COR-L47 (cell line): ENCODE results near the gene SUSD1.
A peak's percentile ranks its signal among the peaks of the same experiment; 100 is the strongest.
"Not testable (repeated sequence)": the region's sequence is repeated elsewhere in the genome, so short reads cannot be mapped to it uniquely, and the experiment has no call there.

ENCODE experiments used
- DNase-seq: peaks from one replicate; lab custom pipeline; 2025; lab: John Stamatoyannopoulos, UW

Gene SUSD1

GRCh38 chr9:112173489-112174221 is 1.4 kb downstream of the SUSD1 start:
- no peak for DNase-seq

GRCh38 chr9:112170968-112171367 is 4.1 kb downstream of the SUSD1 start:
- DNase-seq, result no peak

DNA sequence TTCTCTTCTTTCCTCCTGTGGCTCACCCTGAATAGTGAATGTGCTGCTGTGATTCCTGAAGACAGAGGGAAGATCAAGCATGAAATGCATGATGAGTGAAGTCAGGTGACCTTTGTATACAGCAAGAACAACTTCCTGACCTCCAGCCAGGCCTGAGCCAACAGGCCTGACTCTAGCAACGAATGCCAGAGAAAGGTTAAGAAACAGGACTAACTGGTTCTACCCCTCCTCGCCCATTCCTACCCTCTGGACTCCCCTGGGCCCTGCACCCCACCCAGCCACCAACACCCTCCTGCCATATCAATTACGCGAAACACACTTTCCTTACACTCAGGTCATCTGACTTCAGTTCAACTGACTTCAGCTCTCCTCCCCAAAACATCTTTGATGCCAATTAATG is 4.9 kb downstream of the SUSD1 start:
- no peak for DNase-seq

GRCh38 chr9:112169368-112169767 is 5.7 kb downstream of the SUSD1 start:
- no peak for DNase-seq

DNA sequence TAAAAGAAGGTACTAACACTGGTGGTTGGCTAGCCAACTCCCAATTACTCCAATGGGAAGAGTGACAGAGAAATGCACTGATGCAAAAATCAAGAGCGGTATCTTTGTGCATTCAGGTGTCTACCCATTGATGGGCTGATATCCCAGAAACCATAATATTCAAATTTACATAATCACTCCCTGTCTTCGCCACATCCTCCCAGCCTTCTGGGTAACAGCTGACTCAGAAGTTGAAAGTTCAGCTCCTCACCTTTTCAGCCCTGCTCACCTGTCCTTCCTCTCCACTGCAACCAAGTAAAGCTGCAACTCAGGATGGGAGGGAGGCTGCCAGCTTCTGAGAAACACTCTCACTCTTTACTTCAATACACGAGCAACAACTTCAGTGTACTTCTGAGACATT is 6.9 kb downstream of the SUSD1 start:
- DNase-seq, result no peak

- peak; percentile 9 for DNase-seq
These were observed 8.6 kb downstream of the SUSD1 start for GRCh38 chr9:112166176-112167140.

DNA sequence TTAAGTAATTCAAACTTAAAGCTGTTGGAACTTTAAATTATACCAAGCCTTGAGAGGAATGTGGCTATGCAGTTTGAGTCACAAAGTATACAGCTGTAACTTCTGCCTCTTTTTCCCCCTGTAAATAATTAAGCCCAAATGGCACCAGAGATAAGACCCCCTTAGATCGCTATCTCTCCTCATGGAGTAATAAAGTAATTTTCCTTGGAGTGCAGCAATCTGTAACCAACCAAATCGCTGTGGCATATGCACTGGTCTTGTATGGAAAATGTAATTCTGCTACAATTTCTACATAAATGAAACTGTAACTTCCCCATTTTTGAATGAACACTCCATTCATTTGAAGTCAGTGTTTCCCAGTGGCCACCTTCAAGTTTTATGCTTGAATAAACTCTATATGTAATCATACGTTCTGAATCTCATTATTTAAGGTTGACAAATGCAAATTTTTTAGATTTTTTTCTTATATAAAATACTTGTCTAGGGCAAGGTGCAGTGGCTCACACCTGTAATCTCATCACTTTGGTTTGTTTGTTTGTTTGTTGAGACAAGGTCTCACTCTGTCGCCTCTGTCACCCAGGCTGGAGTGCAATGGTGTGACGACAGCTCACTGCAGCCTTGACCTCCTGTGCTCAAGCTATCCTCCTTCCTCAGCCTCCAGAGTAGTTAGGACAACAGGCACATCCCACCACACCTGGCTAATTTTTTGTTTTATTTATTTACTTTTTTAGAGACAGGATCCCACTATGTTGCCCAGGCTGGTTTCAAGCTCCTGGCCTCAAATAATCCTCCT is 12.3 kb downstream of the SUSD1 start:
- DNase-seq, result no peak

GRCh38 chr9:112159781-112160180 is 15.3 kb downstream of the SUSD1 start:
- DNase-seq, result no peak

- DNase-seq, result no peak
These were observed 16.3 kb downstream of the SUSD1 start for GRCh38 chr9:112158656-112159367.

GRCh38 chr9:112157961-112158360 is 17.1 kb downstream of the SUSD1 start:
- no peak for DNase-seq

DNA sequence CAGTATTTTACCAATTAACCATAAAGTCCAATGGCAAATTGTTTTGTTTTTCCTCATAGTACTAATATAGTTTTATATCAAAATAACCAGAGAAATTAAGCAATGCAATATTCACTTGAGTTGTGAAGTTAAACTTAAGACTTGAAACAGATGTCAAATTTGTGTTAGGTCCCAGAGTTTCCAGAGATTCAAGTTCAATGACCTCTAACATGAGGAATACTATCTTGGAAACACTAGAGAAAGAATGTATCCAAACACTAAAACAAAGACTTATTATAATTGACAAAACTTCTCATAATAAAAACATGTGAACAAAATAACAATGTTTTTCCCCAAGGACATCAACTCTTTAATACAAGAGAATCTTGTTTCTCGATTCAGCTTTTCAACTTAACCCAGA is 18.0 kb downstream of the SUSD1 start:
- no peak for DNase-seq

- no peak for DNase-seq
These were observed 25.9 kb downstream of the SUSD1 start for GRCh38 chr9:112149211-112149610.

DNA sequence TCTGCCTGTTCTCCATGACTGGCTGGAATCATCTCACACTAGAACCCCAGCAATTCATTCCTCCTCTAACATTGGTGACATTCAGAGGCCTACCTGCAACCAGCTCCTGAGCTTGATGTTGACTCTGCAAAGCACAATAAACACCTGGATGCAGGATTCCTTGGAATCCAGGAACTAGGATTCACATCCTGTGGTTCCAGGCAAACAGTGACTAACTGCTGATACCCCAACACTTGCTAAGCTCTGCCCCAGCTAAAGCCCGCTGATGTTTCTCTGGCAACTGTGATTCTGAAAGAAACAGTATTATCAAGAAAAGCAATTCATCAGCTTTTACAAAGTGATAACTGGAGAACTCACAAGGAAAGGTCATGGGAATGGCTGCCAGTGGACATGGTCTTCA is 29.2 kb downstream of the SUSD1 start:
- no peak for DNase-seq

GRCh38 chr9:112144807-112145206 is 30.3 kb downstream of the SUSD1 start:
- DNase-seq, result no peak

DNA sequence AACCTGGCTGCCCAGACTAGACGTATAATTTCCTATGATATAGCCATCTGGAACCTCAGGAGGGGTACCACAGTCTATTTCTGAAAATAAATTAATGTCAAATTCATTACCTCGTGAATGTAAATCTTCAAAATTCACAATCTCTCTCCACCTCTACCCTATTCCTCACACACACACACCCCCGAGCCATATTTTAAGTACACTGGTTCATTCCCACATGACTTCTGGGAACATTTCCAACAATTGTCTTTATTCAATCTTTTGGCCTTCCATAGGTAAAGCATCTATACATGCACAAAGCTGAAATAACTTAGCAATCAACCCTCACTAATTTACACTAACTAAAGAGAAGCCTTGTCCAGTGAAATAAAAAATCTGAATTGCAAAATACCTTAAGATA is 32.7 kb downstream of the SUSD1 start:
- DNase-seq, result no peak

- DNase-seq, result no peak
These were observed 34.2 kb downstream of the SUSD1 start for GRCh38 chr9:112140936-112141335.

DNA sequence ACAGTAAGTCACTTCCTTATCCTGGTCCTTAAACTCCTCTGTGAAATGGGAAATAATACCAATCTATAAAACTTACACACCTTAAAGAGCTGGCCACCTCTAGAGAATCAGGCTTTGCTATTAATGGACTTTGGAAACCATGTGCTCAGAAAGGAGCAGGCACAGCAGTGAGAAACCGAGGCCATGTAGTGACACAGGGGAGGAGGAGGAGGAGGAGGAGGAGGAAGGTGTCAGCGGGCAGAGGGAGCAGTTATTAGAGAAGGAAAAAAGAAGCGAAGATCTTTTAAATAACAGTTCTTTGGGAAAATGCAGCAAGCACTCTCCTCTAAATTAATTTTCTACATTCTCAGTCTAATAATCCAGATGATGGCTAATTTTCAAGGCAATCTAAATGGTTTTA is 38.0 kb downstream of the SUSD1 start:
- no peak for DNase-seq

DNA sequence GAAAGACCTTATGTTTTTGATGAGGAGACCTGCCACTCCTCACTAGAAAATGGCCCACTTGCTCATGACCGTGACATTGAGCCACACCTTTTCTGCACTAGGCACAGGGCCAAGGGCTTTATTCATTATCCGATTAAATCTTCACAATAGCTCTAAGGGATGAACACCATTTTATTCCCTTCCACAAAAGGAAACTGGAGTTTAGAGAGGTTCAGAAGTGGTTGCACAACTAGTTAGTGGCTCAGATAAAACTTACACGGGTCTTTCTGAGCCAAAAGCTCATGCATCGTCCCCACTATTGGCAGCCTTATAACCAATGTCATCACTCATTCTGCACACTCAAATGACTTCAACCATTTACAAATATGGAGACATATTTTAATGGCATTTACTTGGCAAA is 39.4 kb downstream of the SUSD1 start:
- no peak for DNase-seq

DNA sequence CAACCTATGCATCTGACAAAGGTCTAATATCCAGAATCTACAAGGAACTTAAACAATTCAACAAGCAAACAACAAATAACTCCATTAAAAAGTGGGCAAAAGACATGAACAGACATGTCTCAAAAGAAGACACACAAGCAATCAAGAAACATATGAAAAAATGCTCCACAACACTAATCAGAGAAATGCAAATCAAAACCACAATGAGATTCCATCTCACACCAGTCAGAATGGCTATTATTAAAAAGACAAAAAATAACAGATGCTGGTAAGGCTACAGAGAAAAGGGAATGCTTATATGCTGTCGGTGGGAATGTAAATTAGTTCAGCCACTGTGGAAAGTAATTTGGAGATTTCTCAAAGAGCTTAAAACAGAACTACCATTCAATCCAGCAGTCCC is 41.3 kb downstream of the SUSD1 start:
- DNase-seq, result not testable (repeated sequence)

DNA sequence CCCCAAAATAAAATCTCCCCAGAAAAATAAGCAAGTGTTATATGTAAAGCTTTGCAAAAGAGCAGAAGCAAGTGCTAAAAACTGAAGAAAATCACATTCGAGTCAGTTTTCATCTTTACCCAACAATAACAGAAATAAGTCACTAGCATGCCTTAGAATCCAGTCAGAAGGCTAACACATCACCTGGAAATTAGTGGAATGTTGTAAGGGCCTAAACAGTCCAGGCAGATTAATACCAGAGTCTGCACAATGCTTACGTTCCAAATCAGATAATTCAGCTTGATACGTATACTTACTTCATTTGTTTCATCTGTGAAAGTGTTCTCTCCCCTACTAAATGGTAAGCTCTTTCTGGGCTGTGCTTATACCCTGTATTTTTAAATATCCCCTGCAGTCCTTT is 42.7 kb downstream of the SUSD1 start:
- DNase-seq, result no peak

GRCh38 chr9:112130997-112131396 is 44.1 kb downstream of the SUSD1 start:
- no peak for DNase-seq

DNA sequence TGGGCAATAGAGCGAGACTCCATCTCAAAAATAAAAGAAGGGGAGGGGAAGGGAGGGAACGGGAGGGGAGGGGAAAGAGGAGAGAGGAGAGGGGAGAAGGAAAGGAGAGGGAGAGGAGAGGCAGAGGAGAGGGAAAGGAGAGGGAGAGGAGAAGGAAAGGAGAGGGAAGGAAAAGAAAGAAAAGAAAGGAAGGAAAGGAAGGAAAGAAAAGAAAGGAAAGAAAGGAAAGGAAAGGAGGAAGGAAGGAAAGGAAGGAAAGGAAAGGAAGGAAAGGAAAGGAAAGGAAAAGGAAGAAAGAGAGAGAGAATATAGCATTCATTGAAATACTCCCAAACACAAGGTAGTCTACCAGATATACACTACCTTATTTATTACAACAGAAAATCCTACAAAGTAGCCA is 44.8 kb downstream of the SUSD1 start:
- DNase-seq, result no peak
